HL-60/S4 treated with retinoic acid at 250 ng/mL for 4 days and 3 days (cell line): ENCODE data around the gene RNGTT.
"Not testable (repeated sequence)": the region's sequence is repeated elsewhere in the genome, so short reads cannot be mapped to it uniquely, and the experiment has no call there.

Source experiments
- in situ Hi-C: fragments of 300-500 bp; cut with MboI; formaldehyde crosslinking; loops from 2 replicates; pipeline ENCODE4 v1.7.0; 2022; ENCODE audit warnings: low sequenced_read_pairs

Gene RNGTT

DNA sequence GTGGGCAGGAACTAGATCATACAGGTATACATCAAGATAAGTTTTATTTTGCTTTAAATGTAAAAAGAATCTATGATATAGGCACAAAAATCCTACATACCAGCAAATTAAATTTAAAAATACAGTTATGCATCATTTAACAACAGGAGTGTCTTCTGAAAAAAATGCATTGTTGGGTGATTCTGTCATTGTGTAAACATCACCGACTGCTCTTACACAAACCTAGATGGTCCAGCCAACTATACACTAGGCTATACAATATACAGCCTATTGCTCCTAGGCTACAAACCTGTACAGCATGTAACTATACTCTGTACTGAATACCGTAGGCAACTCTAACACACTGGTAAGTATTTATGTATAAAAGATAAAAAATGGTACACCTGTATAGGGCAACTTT, 139.4 kb downstream of the RNGTT start:
- in situ Hi-C loops = no loop called here

DNA sequence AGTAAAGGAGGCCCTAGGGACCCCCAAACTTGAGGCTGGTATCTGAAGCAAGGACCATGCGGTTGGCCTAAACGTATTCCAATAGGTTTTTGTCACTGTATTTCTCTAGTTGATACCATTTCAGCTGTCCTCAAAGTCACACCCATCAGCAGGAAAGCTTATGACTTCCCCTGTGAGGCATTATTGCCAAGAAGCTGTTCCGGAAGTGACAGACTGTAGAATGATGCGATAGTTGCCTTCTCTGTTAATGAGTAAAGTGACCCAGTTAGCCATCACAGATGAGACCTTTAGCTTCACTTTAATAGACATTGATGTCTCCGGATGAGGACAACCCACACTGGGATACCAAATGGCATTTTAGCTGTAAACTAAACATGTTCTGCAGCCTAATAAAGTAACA, 147.9 kb downstream of the RNGTT start:
- in situ Hi-C loops = no loop called here

DNA sequence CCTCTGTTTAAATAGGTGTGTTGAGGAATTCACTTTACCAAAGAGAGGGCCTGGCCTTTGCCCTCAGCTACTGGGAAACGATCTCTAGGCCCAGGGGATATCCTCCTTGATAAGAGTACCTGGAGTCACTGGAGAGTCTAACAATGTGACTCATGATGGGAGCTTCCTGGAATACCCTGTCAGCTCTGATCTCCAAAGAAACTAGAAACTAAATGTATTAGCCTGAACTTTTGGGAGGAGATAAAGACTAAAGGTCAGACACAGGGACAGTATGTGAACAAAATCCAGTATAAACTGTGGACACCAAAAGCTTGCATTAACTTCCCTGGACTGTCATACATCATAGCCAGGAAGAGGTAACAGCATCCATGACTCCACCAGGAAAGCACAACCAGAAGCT, 148.5 kb downstream of the RNGTT start:
- in situ Hi-C loops = no loop called here

DNA sequence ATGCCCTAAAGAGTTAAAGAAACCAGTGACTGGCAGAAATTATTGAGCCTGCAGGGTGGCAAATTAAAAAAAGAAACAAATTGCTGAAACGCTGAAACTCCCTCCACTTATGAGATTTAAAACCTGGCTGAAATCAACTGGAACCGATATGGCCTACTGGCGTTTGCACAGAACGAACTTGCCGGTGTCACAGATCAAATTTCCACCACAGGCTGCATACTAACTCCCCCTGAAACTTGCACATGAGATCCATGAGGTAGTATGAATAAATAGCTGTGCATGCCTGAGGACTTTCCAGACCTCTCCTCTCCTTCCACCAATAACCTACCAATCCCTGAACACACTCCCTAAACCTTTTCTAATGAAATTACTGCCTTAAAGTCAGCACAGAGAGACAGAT, 150.4 kb downstream of the RNGTT start:
- in situ Hi-C loops = no loop called here

DNA sequence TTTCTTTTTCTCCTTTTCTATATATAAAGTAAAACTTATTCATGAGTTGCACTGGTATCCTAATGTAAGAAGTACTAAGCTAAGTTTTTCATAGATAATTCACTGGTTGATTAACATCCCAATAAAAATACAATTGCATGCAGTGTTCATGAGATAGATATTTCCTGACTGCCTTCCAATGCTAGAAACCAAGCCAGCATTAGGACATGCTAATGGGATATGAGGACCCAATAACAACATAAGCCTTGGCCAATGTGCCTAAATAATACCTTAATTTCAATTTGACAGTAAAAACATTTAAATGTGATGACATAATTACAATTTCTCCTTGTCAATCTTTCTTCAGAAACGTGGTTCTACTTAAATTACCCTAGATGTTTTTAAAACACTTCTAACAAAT, 152.7 kb downstream of the RNGTT start:
- in situ Hi-C loops = no loop called here

DNA sequence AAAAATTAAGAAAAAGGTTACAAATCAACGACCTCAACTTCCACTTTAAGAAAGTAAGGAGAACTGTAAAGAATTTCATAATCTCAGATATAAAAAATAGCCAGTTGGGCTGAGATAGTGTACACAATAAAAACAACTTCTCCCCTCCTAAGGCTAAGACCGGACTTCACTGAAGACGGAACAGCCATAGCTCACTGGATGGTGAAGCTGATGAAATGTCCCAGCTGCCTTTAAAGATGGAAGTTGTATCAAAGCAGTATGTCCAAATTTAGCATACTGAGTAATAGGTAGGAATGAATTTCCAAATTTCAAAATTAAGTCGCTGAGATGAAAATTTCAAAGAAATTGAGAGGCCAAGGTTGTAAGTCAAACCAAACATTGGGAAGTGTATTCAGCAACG, 153.3 kb downstream of the RNGTT start:
- in situ Hi-C loops = no loop called here

DNA sequence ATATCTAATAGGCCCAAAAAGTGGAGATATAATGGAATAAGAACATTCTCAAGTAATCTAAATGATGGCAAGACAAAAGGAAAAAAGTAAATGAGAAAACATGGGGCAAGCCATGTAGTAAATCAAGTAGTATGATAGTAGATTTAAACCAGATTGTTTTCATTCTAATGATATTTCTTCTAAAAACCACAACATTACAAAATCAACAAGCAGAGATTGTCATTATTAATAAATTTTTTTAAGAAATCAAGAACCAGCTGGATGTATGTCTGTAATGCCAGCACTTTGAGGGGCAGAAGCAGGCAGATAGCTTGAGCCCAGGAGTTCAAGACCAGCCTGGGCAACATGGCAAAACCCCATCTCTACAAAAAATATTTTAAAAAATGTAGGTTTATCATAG, 155.0 kb downstream of the RNGTT start:
- in situ Hi-C loops = no loop called here

DNA sequence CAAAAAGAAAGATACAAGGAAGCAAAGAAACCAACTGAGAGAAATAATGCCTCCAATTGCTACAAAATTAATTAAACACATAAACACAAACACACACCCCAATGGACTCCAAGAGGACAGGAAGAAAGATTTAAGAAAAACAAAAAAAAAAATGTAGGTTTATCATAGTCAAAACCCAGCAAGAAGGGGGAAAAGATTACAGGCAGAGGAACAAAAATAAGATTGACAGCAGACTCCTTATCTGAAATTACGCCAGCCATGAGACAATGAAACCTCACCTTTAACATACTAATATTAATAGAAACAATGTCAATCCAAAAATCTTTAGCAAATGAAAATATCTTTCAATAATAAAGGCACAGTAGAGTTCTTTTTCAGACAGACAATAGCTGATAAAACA, 155.8 kb downstream of the RNGTT start:
- in situ Hi-C loops = no loop called here

DNA sequence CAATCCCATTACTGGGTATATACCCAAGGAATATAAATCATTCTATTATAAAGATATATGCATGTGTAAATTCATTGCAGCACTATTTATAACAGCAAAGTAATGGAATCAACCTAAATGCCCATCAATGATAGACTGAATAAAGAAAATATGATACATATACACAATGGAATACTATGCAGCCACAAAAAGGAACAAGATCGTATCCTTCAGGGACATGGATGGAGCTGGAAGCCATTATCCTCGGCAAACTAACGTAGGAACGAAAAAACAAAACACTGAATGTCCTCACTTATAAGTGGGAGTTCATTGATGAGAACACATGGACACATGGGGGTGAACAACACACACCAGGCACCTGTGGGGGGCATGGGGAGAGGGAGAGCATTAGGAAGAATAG, 156.7 kb downstream of the RNGTT start:
- in situ Hi-C loops = no loop called here

DNA sequence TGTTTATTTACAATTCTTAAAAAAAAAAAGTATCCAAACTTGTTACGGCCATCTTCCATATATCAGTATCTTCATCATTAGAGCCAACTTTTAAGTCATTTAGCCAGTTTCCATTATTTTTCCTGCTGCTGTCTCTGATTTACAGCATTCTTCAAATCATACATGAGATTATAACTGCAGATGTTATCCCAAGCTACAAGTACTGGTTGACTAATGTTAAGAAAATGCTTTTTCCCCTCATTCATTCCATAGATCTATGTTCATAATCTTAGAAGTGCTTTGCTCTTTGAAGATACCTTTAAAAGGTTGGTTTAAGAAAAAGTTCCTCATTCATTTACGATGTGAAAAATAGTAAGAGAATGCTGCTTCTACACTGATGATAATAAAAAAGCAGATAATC, 158.7 kb downstream of the RNGTT start:
- in situ Hi-C loops = no loop called here

DNA sequence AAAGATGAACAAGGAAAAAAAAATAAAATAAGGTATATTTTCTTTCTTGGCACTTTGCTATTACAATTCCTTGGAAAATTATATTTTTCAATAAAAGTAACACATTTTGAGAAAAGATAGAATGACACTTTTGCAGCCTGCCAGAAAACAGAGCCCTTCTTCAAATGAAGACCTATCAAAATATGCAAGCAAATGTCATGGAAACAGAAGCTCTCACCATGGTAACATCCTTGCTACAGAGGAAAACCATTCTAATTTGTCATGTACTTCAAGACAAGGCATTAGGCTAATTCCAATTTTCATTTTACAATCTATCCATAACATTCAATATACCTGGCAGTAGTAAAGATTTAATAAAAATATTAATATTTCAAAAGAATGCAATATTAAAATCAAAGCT, 177.9 kb downstream of the RNGTT start:
- in situ Hi-C loops = no loop called here

DNA sequence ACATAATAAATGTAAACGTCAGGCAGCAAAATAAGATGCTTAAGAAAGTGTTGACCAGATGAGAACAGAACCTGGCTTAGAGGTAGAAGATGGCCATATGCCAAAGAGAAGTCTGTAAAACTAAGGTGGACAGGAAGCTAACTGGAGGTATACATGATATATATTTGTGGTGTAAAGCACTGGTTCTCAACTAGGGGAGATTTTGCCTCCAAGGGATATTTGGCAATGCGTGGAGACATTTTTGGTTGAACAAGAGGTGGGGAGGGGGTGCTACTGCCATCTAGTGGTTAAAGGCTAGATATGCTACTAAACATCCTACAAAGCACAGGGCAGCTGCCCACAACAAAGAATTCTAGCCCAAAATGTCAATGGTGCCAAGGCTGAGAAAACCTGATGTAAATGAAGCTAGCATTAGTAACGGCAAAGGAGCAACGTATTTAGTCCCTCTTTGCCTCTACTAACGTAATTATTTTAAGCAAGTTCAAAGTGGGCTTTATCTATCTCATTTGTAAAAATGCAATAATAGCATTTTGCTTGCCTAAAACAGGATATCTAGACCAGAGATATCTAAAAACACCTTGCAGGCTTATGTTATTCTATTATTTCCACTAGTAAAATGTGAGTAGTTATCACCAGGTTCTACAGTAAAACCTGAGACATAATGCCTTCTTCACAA, 182.6 kb downstream of the RNGTT start:
- in situ Hi-C loops = no loop called here

DNA sequence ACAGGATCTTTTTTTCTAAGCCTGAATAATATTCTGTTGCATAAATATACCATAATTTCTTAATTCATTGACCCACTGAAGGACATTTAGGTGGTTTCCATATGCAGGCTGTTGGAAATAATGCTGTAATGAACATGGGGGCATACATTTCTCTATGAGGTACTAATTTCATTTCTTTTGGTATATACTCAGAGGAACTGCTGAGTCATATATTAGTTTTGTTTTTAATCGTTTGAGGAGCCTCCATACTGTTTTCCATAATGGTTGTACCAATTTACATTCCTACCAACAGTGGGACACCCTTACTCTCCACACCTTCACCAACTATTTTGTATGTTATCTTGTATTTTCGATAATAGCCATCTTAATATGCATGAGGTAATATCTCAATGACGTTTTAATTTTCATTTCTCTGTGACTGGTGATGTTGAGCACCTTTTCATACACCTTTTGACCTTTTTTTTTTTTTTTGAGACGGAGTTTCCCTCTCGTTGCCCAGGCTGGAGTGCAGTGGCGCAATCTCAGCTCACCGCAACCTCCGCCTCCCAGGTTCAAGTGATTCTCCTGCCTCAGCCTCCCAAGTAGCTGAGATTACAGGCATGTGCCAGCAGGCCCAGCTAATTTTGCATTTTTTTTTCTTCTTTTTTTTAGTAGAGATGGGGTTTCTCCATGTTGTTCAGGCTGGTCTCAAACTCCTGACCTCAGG, 187.4 kb downstream of the RNGTT start:
- in situ Hi-C loops = no loop called here

DNA sequence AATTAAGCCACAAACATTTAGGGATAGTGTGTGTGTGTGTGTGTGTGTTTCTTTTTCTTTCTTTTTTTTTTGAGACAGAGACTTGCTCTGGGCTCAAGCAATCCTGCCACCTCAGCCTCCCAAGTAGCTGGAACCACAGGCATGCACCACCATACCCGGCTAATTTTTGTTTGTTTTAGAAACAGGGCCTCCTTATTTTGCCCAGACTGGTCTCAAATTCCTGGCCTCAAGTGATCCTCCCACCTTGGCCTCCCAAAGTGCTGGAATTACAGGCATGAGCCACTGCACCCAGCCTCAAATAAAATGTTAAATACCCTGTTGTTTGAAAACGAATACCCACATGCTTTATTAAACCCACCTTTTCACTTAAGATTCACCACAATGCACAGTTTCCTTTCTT, 195.3 kb downstream of the RNGTT start:
- in situ Hi-C loops = not testable (repeated sequence)

DNA sequence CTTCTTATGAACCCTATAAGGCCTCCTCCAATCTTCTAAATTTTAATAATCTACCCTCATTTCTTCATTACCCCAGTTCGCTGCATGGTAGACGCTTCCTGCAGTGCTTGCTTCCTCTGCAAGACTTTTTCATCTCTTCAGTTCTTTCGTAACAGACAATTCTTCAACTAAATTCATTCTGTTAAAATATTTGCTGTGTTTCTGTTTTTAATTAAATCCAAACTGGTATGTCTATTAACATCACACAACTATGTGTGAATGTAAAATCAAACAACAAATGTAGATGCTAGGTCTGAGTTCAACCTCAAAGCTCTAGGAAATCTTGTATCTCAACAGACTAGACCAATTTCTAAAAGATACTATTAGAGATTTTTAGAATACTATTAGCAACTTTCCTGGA, 199.3 kb downstream of the RNGTT start:
- in situ Hi-C loops = no loop called here

DNA sequence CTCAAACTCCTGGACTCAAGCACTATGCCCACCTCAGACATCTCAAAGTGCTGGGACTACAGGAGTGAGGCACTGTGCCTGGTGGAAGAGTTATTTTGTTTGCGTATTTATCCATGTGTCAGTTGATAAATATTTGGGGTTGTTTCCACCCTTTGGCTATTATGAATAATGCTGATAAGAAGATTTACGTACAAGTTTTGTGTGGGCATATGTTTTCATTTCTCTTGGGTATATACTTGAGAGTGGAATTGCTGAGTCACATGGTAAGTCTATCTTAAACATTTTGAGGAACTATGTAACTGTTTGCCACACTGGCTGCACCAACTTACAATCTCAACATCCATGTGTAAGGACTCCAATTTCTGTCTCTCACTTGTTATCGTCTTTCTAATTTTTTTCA, 200.3 kb downstream of the RNGTT start:
- in situ Hi-C loops = no loop called here

DNA sequence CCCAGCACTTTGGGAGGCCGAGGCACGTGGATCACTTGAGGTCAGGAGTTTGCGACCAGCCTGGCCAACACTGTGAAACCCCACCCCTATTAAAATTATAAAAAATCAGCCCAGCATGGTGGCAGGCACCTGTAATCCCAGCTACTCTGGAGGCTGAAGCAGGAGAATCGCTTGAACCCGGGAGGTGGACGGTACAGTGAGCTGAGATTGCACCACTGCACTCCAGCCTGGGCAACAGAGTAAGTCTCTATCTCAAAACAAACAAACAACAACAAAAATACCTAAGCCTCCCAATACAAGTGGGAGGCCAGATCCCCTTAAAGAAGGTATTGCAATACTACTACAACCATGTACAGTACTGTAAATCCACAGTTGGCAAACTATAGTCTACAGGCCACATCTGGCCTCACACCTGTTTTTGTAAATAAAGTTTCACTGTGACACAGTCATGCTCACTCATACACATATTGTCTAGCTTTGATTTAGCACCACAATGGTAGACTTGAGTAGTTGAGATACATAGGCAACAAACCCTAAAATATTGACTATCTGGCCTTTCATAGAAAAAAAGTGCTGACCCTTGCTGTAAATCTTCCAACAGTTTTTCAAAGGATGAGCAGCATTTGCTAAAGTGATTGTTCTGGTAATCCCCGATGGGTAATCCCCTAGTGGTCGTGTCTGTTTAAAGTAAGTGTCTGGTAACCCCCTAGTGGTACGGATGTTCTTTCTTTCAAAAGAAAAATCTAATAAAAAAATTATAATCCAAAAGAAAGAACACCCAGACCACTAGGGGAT, 202.0 kb downstream of the RNGTT start:
- in situ Hi-C loops = no loop called here

DNA sequence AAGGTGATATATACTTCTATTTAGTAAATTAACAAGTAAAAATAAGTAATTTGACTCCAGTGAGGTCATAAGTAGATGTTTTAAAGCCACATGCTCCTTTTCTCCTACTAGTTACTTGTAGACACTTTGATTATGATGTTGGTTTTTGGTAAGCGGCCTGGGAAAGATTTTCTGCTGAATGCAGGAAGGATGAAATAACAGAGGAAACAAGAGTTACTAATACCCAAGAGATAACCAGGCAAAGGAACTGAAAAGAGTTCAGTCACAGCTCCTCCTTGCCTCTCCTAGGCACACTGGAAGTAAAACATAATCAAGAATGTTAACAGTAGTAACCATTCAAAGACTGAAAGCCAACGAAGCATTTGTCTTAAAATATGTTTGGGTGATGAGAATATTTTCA, 203.3 kb downstream of the RNGTT start:
- in situ Hi-C loops = no loop called here

DNA sequence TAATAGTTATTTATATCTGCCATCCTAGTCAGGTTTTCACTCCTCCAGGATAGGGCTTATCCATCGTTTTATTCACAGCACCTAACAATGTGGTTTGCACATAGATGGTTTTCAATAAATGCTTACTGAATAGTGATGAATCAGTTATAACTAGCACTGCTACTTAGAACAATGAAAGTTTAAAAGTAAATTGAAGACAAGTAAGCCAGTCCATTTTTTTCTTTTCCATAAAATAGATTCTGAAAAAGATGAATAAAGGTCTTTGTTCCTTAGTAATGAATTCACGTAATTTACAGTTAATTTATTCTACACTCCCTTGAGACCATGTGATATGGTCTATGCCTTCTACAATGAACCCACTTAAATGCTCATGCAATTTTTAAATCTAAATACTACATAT, 212.5 kb downstream of the RNGTT start:
- in situ Hi-C loops = no loop called here

DNA sequence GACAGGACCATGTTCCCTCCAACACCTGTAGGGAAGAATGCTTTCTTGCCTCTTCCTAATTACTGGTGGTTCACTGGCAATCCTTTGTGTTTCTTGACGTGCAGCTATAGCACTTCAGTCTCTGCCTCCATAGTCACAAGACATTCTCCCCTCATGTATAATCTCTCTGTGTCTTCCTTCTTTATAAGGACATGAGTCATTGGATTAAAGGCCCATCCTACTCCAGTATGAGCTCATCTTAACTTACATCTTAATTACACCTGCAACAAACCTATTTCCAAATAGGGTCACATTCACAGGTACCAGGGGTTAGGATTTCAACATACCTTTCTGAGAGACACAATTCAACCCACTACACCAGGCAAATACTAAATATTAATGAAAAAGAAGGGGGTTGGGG, 213.6 kb downstream of the RNGTT start:
- in situ Hi-C loops = no loop called here

DNA sequence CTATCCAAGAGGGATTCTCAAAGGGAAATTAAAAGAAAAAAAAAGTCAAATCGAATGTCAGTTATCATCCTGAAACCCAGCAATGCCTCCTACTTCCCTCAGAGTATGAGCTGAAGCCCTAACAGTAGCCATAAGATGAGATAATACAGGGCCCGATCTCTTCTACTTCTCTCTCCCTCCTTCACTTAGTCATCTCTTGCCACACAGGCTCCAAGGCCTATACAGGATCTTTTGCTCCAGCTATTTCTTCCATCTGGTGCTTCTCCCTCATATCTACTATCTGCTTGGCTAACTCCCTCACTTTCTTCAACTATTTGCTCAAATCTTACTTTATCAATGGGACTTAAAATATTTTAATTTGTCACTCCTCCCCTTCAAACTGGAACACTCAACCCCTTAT, 215.3 kb downstream of the RNGTT start:
- in situ Hi-C loops = no loop called here

DNA sequence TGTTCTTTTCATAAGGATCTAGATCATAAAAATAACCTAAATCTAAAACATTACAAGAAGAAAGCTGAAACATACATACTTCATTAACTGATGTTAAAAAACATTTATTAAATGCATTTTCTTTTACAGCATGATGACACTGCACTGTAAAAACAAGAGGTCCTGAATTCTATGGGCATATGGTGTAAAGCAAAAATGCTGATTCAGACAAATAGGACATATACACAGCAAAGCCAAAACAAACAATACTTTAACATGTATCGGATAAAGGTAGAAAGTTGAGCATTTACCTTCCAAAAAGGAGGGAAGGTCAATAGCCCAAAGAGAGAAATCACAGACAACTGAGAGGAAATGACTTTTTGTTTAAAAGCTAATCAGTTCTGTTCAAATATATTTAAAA, 221.5 kb downstream of the RNGTT start:
- in situ Hi-C loops = no loop called here
